ENCODE measurements around the gene HES2. TPM values are rescaled to one million over a fixed set of nuclear protein-coding genes. Genes with fewer than 3 reads are reported as not detected.
A peak's percentile ranks its signal among the peaks of the same experiment; 100 is the strongest.

HES2 gene
- total RNA-seq, 4 donors from 2014 or later: 7.3 TPM; not detected in 3

GRCh38 chr1:6462412-6463119, 42.8 kb upstream of the HES2 start:
- WGBS, 2 donors (ENCODE audit: low coverage in 1 of 2): 65 to 100% methylated on average over 1 to 3 of the region's 13 CpGs
- Histone ChIP-seq H3K9me3 (no peaks in the 10 kb centered on the region), H3K4me3 (no peak overlapping the region), H3K27me3 (peaks cover 92% of the 10 kb centered on the region), H3K4me1 (peaks cover 0 to 11% (median 0%) of the 10 kb centered on the region in 3 donors), H3K36me3 (peaks cover 0 to 29% of the 10 kb centered on the region in 2 donors), H3K27ac (no peak overlapping the region)
- no peak for TF ChIP-seq POLR2AphosphoS5 (IDR thresholded peaks at IDR 0.05)
- TF ChIP-seq EP300 (IDR thresholded peaks at IDR 0.05): no peak
- no peak for TF ChIP-seq CTCF (IDR thresholded peaks at IDR 0.05)
- TF ChIP-seq POLR2A (IDR thresholded peaks at IDR 0.05): no peak
- ATAC-seq: no peak

- peaks cover 0 to 21% of the 10 kb centered on the region in 2 donors for H3K36me3 ChIP-seq
- H3K9me3 ChIP-seq: no peaks in the 10 kb centered on the region
- TF ChIP-seq POLR2A (IDR thresholded peaks at IDR 0.05) (no peak), EP300 (IDR thresholded peaks at IDR 0.05) (no peak), CTCF (IDR thresholded peaks at IDR 0.05) (no peak)
- peaks cover 0 to 11% (median 0%) of the 10 kb centered on the region in 3 donors for H3K4me1 ChIP-seq
- H3K4me3 ChIP-seq: no peak overlapping the region
- no peak overlapping the region for H3K27ac ChIP-seq
- 100% methylated on average over 2 of the region's 48 CpGs; no CpG with 5 or more reads in 1 of the 2 donors for WGBS, 2 donors (ENCODE audit: low coverage in 1 of 2)
- no peak for ATAC-seq
- peaks cover 92% of the 10 kb centered on the region for H3K27me3 ChIP-seq
These were observed 42.1 kb upstream of the HES2 start for GRCh38 chr1:6461538-6462411.

GRCh38 chr1:6461051-6461530, 41.4 kb upstream of the HES2 start:
- TF ChIP-seq POLR2AphosphoS5 (IDR thresholded peaks at IDR 0.05) (no peak), EP300 (IDR thresholded peaks at IDR 0.05) (no peak), POLR2A (IDR thresholded peaks at IDR 0.05) (no peak), CTCF (IDR thresholded peaks at IDR 0.05) (no peak)
- Histone ChIP-seq H3K4me3 (peak overlapping the region in 1 of 2 donors; percentile 38), H3K36me3 (peaks cover 0 to 21% of the 10 kb centered on the region in 2 donors), H3K9me3 (no peaks in the 10 kb centered on the region), H3K27ac (no peak overlapping the region), H3K27me3 (peaks cover 92% of the 10 kb centered on the region), H3K4me1 (peaks cover 0 to 11% (median 0%) of the 10 kb centered on the region in 3 donors)
- 79% methylated on average over 21 of the region's 40 CpGs; no CpG with 5 or more reads in 1 of the 2 donors for WGBS, 2 donors (ENCODE audit: low coverage in 1 of 2)
- no peak for ATAC-seq

- peaks cover 92% of the 10 kb centered on the region for H3K27me3 ChIP-seq
- H3K4me1 ChIP-seq: peaks cover 0 to 13% (median 0%) of the 10 kb centered on the region in 3 donors
- no peak overlapping the region for H3K27ac ChIP-seq
- ATAC-seq: no peak
- H3K4me3 ChIP-seq: peak overlapping the region in 1 of 2 donors; percentile 38
- peaks cover 0 to 21% of the 10 kb centered on the region in 2 donors for H3K36me3 ChIP-seq
- WGBS, 2 donors (ENCODE audit: low coverage in 1 of 2): 0 to 34% methylated on average over 1 to 28 of the region's 39 CpGs
- TF ChIP-seq POLR2AphosphoS5 (IDR thresholded peaks at IDR 0.05): no peak
- no peak for TF ChIP-seq CTCF (IDR thresholded peaks at IDR 0.05)
- TF ChIP-seq POLR2A (IDR thresholded peaks at IDR 0.05): no peak
- TF ChIP-seq EP300 (IDR thresholded peaks at IDR 0.05): no peak
- H3K9me3 ChIP-seq: no peaks in the 10 kb centered on the region
These were observed 40.8 kb upstream of the HES2 start for GRCh38 chr1:6460301-6461050.

All from gastroesophageal sphincter (tissue), 4 donors.